ENCODE measurements around the gene RAB36. TPM values are rescaled to one million over a fixed set of nuclear protein-coding genes. Genes with fewer than 3 reads are reported as not detected.

The RAB36 gene
- total RNA-seq, 1 experiment from 2014 or later: 1.1 TPM

DNA sequence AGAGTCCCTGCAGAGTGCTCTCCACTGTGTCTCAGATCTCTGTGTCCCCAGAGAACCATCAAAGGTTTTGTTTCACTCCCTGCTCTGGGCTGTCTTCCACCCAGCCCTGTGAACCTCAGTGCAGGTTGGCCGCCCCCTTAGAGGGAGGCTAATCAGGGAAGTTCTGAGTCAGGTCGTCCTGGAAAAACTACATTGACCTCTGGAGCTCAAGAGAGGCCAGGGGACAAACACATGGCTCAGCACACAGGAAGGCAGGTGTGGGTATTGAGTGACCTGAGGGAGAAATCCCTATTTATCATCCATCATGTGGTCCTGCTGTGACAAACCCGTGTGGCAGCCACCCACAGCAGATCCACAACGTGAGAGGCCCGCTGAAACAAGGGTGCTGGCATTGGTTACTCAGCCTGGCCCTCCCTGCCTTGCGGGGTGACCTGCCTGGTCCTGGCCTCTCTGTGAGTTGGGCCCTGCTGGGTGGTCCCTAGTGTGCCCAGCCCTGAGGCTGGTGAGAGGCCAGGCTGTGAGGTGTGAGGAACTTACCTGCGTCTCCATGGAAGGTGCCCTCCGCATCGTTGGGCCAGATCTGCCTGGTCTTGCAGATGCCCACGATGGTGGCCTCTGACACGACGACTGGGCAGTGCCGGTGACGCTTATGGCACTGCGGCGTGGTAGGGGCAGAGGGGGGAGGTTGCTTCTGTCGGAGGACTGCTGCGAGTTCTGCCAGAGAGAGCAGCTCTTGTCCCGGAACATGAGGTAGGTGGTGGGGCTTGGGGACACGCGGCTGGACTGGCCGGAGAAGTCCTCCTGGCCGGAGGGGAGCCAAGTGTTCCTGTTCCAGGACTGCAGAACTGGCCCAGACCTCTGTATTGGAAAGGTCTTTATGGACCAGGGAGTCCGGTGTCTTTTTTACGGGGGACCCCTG, 34.4 kb downstream of the RAB36 start:
- H3K4me1 ChIP-seq (ENCODE audit: insufficient read depth, low read length): peaks cover 38% of the 10 kb centered on the region
- POLR2A ChIA-PET (ENCODE audit: unreplicated experiment): interaction anchor here (0.6 to 1.7 kb wide), 2 partner anchors 48 to 102 kb away, joined by 4 to 10 read pairs; no protein-coding TSS in a partner anchor
- no peaks in the 10 kb centered on the region for H3K27me3 ChIP-seq (ENCODE audit: low read length)
- H3K9me2 ChIP-seq (replicated peaks; ENCODE audit: low read length): no peaks in the 10 kb centered on the region
- peaks cover 35% of the 10 kb centered on the region for H3K79me2 ChIP-seq (ENCODE audit: low read length)
- H3K9ac ChIP-seq (ENCODE audit: low read length): peak overlapping the region; percentile 27
- peaks cover 32% of the 10 kb centered on the region for H4K20me1 ChIP-seq (ENCODE audit: low read length)
- no peak overlapping the region for H3K27ac ChIP-seq (ENCODE audit: low read length)
- ATAC-seq (no peak), DNase-seq (no peak)
- peak overlapping the region; percentile 67 for H3K4me3 ChIP-seq (ENCODE audit: low read length)
- peak overlapping the region; percentile 81 for H2AFZ ChIP-seq (ENCODE audit: low read length)
- BruUV-seq (replicated peaks): no TSS peak
- no peaks in the 10 kb centered on the region for H3K9me3 ChIP-seq (ENCODE audit: low read length)
- intact Hi-C loops (cut with micrococcal nuclease): no loop called here
- CTCF ChIA-PET: interaction anchor here (1.2 to 2.9 kb wide), 2 partner anchors 99 to 102 kb away, joined by 3 to 25 read pairs; no protein-coding TSS in a partner anchor
- TF ChIP-seq, protein P1, sequence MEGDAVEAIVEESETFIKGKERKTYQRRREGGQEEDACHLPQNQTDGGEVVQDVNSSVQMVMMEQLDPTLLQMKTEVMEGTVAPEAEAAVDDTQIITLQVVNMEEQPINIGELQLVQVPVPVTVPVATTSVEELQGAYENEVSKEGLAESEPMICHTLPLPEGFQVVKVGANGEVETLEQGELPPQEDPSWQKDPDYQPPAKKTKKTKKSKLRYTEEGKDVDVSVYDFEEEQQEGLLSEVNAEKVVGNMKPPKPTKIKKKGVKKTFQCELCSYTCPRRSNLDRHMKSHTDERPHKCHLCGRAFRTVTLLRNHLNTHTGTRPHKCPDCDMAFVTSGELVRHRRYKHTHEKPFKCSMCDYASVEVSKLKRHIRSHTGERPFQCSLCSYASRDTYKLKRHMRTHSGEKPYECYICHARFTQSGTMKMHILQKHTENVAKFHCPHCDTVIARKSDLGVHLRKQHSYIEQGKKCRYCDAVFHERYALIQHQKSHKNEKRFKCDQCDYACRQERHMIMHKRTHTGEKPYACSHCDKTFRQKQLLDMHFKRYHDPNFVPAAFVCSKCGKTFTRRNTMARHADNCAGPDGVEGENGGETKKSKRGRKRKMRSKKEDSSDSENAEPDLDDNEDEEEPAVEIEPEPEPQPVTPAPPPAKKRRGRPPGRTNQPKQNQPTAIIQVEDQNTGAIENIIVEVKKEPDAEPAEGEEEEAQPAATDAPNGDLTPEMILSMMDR (conservative IDR thresholded peaks at IDR 0.05; ENCODE audit: low read depth, low read length): no peak
- no peak for TF ChIP-seq EZH2phosphoT487 (IDR thresholded peaks at IDR 0.05; ENCODE audit: borderline replicate concordance, low read length)
- TF ChIP-seq EZH2 (IDR thresholded peaks at IDR 0.05; ENCODE audit: low read length, unreplicated experiment): no peak
- H3F3A ChIP-seq (ENCODE audit: low read length, unreplicated experiment): no peaks in the 10 kb centered on the region
- peak overlapping the region; percentile 89 for H3K4me2 ChIP-seq (ENCODE audit: low read length)
- no peaks in the 10 kb centered on the region for H3K36me3 ChIP-seq (ENCODE audit: low read depth, low read length)

DNA sequence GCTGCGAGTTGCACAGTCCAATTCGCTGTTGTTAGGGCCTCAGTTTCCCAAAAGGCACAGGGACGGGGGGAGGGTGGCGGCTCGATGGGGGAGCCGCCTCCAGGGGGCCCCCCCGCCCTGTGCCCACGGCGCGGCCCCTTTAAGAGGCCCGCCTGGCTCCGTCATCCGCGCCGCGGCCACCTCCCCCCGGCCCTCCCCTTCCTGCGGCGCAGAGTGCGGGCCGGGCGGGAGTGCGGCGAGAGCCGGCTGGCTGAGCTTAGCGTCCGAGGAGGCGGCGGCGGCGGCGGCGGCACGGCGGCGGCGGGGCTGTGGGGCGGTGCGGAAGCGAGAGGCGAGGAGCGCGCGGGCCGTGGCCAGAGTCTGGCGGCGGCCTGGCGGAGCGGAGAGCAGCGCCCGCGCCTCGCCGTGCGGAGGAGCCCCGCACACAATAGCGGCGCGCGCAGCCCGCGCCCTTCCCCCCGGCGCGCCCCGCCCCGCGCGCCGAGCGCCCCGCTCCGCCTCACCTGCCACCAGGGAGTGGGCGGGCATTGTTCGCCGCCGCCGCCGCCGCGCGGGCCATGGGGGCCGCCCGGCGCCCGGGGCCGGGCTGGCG, 35.1 kb downstream of the RAB36 start, which contains the start of gene BCR:
Gene BCR (plus strand): TSS at position 209 of the 592 bp plus-strand sequence. CDS start 452 bp downstream, outside the sequence.
- intact Hi-C loops (cut with micrococcal nuclease): no loop called here
- TF ChIP-seq, protein P1 (conservative IDR thresholded peaks at IDR 0.05; ENCODE audit: low read depth, low read length): no peak
- TF ChIP-seq EZH2 (IDR thresholded peaks at IDR 0.05; ENCODE audit: low read length, unreplicated experiment) (no peak), EZH2phosphoT487 (IDR thresholded peaks at IDR 0.05; ENCODE audit: borderline replicate concordance, low read length) (no peak)
- H3K9ac ChIP-seq (ENCODE audit: low read length): peak within 1 kb of the TSS; percentile 58
- no peaks in the 10 kb centered on the region for H3F3A ChIP-seq (ENCODE audit: low read length, unreplicated experiment)
- no peaks in the 10 kb centered on the region for H3K9me3 ChIP-seq (ENCODE audit: low read length)
- no peaks in the 10 kb centered on the region for H3K27me3 ChIP-seq (ENCODE audit: low read length)
- peak within 1 kb of the TSS; percentile 89 for H3K4me2 ChIP-seq (ENCODE audit: low read length)
- ChIA-PET POLR2A (ENCODE audit: unreplicated experiment) (interaction anchor here (0.6 to 1.7 kb wide), 2 partner anchors 47 to 101 kb away, joined by 4 to 10 read pairs; no protein-coding TSS in a partner anchor), CTCF (interaction anchor here (0.6 to 2.9 kb wide), 3 partner anchors 98 to 193 kb away, joined by 3 to 25 read pairs (median 3); no protein-coding TSS in a partner anchor)
- peak within 1 kb of the TSS; percentile 74 for H3K4me3 ChIP-seq (ENCODE audit: low read length)
- H4K20me1 ChIP-seq (ENCODE audit: low read length): peaks cover 36% of the 10 kb centered on the region
- peak; percentile 67 for ATAC-seq
- peaks cover 38% of the 10 kb centered on the region for H3K4me1 ChIP-seq (ENCODE audit: insufficient read depth, low read length)
- H3K27ac ChIP-seq (ENCODE audit: low read length): no peak within 1 kb of the TSS
- H3K9me2 ChIP-seq (replicated peaks; ENCODE audit: low read length): no peaks in the 10 kb centered on the region
- H3K79me2 ChIP-seq (ENCODE audit: low read length): peaks cover 43% of the 10 kb centered on the region
- no TSS peak for BruUV-seq (replicated peaks)
- peak; percentile 65 for DNase-seq
- peak within 1 kb of the TSS; percentile 81 for H2AFZ ChIP-seq (ENCODE audit: low read length)
- H3K36me3 ChIP-seq (ENCODE audit: low read depth, low read length): no peaks in the 10 kb centered on the region

Measured in PC-3 (cell line).